Measurements from ENCODE around the gene PEX26.

GRCh38 chr22:18085188-18085587, 7.4 kb downstream of the PEX26 start:
- TF ChIP-seq, protein P1, sequence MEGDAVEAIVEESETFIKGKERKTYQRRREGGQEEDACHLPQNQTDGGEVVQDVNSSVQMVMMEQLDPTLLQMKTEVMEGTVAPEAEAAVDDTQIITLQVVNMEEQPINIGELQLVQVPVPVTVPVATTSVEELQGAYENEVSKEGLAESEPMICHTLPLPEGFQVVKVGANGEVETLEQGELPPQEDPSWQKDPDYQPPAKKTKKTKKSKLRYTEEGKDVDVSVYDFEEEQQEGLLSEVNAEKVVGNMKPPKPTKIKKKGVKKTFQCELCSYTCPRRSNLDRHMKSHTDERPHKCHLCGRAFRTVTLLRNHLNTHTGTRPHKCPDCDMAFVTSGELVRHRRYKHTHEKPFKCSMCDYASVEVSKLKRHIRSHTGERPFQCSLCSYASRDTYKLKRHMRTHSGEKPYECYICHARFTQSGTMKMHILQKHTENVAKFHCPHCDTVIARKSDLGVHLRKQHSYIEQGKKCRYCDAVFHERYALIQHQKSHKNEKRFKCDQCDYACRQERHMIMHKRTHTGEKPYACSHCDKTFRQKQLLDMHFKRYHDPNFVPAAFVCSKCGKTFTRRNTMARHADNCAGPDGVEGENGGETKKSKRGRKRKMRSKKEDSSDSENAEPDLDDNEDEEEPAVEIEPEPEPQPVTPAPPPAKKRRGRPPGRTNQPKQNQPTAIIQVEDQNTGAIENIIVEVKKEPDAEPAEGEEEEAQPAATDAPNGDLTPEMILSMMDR (IDR thresholded peaks at IDR 0.05) = no peak
- TF ChIP-seq POLR2A (IDR thresholded peaks at IDR 0.05) = no peak
